GM19328 (cell line): ENCODE data around the gene TMEM54.

Source experiments
- ATAC-seq: cut with Tn5 transposase; IDR thresholded peaks from one replicate; pipeline ENCODE4 v1.9.1; 2021; ENCODE audit warnings: mild to moderate bottlenecking, moderate library complexity; ENCODE audit not compliant: unreplicated experiment

TMEM54 gene

GRCh38 chr1:32881871-32882850 is 19.0 kb downstream of the TMEM54 start:
- ATAC-seq = no peak

GRCh38 chr1:32881291-32881690 is 19.9 kb downstream of the TMEM54 start:
- no peak for ATAC-seq

- ATAC-seq = no peak
Measured at GRCh38 chr1:32878637-32879041, 22.6 kb downstream of the TMEM54 start.

- no peak for ATAC-seq
Measured at GRCh38 chr1:32878183-32878582, 23.0 kb downstream of the TMEM54 start.

GRCh38 chr1:32877211-32878110 is 23.7 kb downstream of the TMEM54 start:
- no peak for ATAC-seq

- no peak for ATAC-seq
Measured at GRCh38 chr1:32876341-32877210, 24.6 kb downstream of the TMEM54 start.

- no peak for ATAC-seq
Measured at GRCh38 chr1:32874860-32875752, 26.1 kb downstream of the TMEM54 start.

- ATAC-seq = no peak
Measured at GRCh38 chr1:32873484-32873883, 27.7 kb downstream of the TMEM54 start.

GRCh38 chr1:32872192-32872460 is 29.1 kb downstream of the TMEM54 start:
- no peak for ATAC-seq

GRCh38 chr1:32871364-32872191 is 29.6 kb downstream of the TMEM54 start:
- no peak for ATAC-seq

GRCh38 chr1:32870615-32871363 is 30.4 kb downstream of the TMEM54 start, which contains the start of gene FNDC5:
Gene FNDC5, minus strand, starts transcription at chr1:32870912.
- ATAC-seq = no peak

GRCh38 chr1:32869923-32870614 is 31.1 kb downstream of the TMEM54 start:
- no peak for ATAC-seq

- no peak for ATAC-seq
Measured at GRCh38 chr1:32868806-32869455, 32.3 kb downstream of the TMEM54 start.

GRCh38 chr1:32868085-32868484 is 33.1 kb downstream of the TMEM54 start:
- ATAC-seq = no peak

GRCh38 chr1:32867671-32868070 is 33.5 kb downstream of the TMEM54 start:
- ATAC-seq = no peak

- ATAC-seq = no peak
Measured at GRCh38 chr1:32867151-32867550, 34.0 kb downstream of the TMEM54 start.
